HG03064 (cell line): ENCODE results near the gene ACTR1B.
"Not testable (repeated sequence)": the region's sequence is repeated elsewhere in the genome, so short reads cannot be mapped to it uniquely, and the experiment has no call there.

ENCODE experiments used
- ATAC-seq: cut with Tn5 transposase; IDR thresholded peaks from one replicate; pipeline ENCODE4 v1.9.1; 2021; ENCODE audit warnings: low read depth; ENCODE audit not compliant: unreplicated experiment

The ACTR1B gene

GRCh38 chr2:97663962-97664635 is at the start of gene ACTR1B:
TSS of gene ACTR1B (minus strand) at chr2:97664044. CDS start at chr2:97663890, 154 bp downstream.
- peak; percentile 85 for ATAC-seq

GRCh38 chr2:97712693-97713295 is 49.0 kb upstream of the ACTR1B start:
- ATAC-seq: no peak

- not testable (repeated sequence) for ATAC-seq
Observed at GRCh38 chr2:97712175-97712574, 48.3 kb upstream of the ACTR1B start.

- ATAC-seq: no peak
Observed at GRCh38 chr2:97711394-97711711, 47.5 kb upstream of the ACTR1B start.

- no peak for ATAC-seq
Observed at GRCh38 chr2:97708608-97709007, 44.8 kb upstream of the ACTR1B start.

- no peak for ATAC-seq
Observed at GRCh38 chr2:97708048-97708380, 44.2 kb upstream of the ACTR1B start.

GRCh38 chr2:97707362-97708047 is 43.7 kb upstream of the ACTR1B start:
- no peak for ATAC-seq

GRCh38 chr2:97706708-97707345 is 43.0 kb upstream of the ACTR1B start:
- no peak for ATAC-seq

- no peak for ATAC-seq
Observed at GRCh38 chr2:97706112-97706511, 42.3 kb upstream of the ACTR1B start.

GRCh38 chr2:97704989-97705388 is 41.1 kb upstream of the ACTR1B start:
- ATAC-seq: no peak

- no peak for ATAC-seq
Observed at GRCh38 chr2:97703741-97704140, 39.9 kb upstream of the ACTR1B start.

GRCh38 chr2:97702731-97703470 is 39.1 kb upstream of the ACTR1B start:
- no peak for ATAC-seq

GRCh38 chr2:97701851-97702465 is 38.1 kb upstream of the ACTR1B start:
- no peak for ATAC-seq

- no peak for ATAC-seq
Observed at GRCh38 chr2:97701186-97701585, 37.3 kb upstream of the ACTR1B start.

GRCh38 chr2:97699765-97700444 is 36.1 kb upstream of the ACTR1B start:
- ATAC-seq: no peak

GRCh38 chr2:97698530-97698929 is 34.7 kb upstream of the ACTR1B start:
- no peak for ATAC-seq

- no peak for ATAC-seq
Observed at GRCh38 chr2:97697252-97698235, 33.7 kb upstream of the ACTR1B start.

GRCh38 chr2:97695744-97696143 is 31.9 kb upstream of the ACTR1B start:
- ATAC-seq: no peak

- no peak for ATAC-seq
Observed at GRCh38 chr2:97693476-97693875, 29.6 kb upstream of the ACTR1B start.
